ENCODE data around the gene ZMAT5.
A peak's percentile ranks its signal among the peaks of the same experiment; 100 is the strongest.

The ZMAT5 gene, protein sequence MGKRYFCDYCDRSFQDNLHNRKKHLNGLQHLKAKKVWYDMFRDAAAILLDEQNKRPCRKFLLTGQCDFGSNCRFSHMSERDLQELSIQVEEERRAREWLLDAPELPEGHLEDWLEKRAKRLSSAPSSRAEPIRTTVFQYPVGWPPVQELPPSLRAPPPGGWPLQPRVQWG

DNA sequence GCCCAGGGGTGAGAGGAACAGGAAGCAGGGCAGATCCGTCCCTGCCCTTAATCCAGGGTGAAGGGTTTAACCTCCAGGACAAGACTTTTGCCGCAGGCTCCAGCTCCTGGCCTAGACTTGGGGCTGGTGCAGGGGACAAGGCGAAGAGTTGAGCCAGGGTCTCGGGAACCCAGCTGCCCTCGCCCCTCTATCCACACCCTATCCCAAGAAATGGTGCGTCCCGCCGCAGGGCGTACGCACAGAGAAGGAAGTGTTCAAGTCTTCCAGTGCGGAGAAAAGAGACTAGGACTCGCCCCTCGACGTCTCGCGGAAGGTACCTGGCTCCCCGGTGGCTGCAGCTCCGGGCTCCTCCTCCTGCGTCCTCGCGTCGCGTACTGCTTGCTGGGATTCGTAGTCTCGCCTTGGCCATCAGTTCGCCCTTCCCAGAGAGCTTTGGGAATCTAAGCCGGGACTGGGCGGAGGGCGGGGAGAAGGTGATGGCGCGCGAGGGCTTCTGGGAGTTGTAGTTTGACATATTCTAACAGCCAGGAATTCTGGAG lies at the start of gene ZMAT5:
TSS of gene ZMAT5 (minus strand) at position 376 of the 539 bp plus-strand sequence. CDS start 18,463 bp downstream, outside the sequence.
- peak; percentile 99 for DNase-seq (ENCODE audit: low spot score)

DNA sequence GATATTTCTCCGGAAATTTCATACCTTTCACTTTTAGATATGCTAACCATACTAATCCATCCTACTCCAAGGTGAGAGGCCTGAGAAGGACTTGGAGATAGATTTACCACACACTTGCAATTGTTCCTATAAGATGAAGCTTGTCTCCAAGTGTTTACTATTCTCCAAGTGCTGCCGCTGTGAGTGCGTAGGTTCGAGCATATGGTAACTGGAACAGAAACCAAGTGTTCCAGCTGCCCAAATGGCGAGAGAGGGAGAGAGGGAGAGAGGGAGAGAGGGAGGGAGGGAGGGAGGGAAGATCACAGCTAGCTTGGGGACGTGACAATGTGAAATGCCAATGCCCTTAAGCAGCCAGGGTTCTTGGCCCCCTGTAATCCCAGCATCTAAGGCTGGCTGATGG lies 49.7 kb upstream of the ZMAT5 start:
- no peak for DNase-seq (ENCODE audit: low spot score)

DNA sequence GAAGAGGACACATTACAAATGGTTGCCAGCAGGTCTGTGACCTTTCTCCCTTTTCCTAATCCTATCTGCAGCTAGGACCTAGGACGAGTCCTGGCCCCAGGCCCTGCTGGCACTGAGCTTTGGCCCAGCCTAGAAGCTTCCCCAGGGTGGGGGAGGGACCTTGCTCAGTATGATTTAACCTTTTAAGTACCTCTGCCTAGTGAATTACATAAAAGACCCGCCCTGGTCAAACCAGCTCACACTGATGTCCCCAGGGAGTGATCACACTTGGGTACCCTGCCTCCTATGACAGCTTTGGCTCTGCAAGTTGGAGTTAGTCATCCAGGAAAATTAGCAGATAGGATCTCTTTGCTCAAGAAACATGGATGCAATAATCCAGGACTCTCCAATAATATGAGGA lies 49.3 kb upstream of the ZMAT5 start:
- no peak for DNase-seq (ENCODE audit: low spot score)

DNA sequence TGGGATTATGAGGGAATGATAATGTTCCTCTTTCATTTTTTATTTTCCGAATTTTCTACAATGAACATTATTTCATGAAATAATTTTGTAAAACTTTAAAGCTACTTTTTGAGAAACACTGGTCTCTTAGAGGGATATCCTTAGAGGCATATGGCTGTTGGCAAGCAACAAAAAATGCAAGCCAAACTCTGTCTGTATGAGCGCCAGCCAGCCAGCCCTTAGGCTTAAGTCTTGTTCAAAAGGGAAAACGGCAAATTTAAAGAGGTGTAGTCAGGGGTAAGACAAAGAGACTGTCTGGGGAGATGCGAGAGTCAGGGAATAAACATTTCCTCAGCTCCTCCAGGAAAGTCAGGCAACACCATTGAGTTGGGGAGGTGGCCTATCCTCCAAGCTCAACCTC lies 48.8 kb upstream of the ZMAT5 start:
- DNase-seq (ENCODE audit: low spot score) = no peak

DNA sequence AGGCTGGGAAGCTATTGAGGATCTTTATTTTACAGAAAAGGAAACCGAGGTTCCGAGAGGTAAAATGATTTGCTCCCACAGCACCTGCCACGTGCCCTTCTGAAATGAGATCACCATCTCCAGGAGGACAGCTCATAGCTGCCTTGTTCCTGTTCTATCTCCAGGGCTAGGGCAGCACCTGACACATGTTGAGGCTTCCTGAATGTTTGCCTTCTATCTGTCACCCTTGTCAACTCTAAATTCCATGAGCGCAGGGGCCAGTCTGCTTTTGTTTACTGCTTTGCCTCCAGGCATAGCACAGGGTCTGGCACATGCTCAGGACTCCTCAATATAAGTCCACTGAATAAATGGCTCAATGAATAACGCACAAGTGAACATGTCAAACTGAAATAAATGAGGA lies 47.2 kb upstream of the ZMAT5 start:
- no peak for DNase-seq (ENCODE audit: low spot score)

DNA sequence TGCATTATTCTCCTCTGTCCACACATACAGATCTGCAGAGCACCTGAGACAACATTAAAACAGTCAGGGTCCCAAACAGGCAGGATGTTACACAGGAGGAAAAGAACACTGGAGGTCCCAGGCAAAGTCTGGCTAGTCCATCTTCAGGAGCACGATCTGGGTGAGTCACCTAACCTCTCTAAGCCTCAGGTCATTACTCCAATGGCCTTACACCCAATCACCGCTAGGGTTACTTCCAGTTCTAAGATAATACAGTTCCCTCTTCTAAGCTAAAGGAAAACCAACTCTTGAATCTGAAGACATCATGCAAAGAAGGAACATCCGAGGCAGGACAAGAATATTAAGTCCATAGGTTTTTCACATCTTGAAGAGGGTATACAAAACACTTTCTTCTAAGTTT lies 46.8 kb upstream of the ZMAT5 start:
- DNase-seq (ENCODE audit: low spot score) = no peak

DNA sequence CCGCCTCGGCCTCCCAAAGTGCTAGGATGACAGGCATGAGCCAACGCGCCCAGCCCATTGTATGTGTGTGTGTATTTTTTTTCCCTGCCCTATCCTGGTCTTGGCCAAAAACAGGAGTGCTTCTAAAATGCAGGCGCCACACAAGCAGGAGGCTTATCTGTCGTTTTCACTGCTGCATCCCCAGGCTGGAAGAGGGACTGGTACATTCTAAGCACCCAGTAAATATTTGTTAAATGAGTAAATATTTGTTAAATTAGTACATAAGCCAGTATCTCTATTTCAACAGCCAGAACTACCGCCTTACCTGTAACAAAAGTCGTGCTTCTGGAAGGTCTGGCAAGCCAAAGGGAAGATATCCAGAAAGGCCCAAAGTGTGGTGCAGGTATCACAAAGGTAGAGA lies 46.3 kb upstream of the ZMAT5 start:
- DNase-seq (ENCODE audit: low spot score) = no peak

DNA sequence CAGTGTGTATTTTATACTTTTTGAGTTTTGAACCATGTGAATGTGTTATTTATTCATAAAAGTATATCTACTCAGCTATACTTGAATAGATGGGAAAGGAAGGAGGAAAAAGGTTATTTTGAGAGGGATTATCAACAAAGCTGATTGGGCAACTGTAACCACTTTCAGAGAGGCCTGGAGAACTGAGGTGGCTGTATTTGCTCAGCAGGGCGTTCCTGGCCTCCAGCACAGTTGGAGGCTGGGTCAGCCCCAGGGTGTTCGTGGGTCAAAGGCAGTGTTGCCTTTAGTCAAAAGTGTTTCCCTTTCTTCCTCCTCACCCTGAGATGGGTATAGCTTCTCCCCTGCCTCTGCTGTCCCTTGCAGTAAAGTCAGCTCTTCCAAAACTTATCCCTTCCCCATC lies 44.6 kb upstream of the ZMAT5 start:
- DNase-seq (ENCODE audit: low spot score) = no peak

DNA sequence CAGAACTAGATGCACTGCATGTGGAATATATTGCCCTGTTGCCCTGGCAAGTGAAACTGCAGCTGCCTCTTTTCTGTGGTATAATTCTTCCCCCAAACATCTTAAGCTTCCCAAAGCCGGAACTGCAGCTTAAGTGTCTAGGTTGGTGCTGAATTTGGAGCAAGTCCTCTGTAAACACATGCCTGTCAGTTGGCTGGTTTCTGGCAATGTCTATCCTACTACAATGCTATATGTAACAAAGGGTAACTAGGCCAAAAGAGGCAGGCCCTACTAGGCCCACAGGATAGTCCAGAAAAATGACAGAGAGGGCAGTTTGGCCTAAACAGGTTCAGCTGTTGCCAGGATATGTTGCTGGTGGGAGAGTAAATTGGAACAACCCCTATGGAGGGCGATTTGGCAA lies 43.4 kb upstream of the ZMAT5 start:
- DNase-seq (ENCODE audit: low spot score) = no peak

DNA sequence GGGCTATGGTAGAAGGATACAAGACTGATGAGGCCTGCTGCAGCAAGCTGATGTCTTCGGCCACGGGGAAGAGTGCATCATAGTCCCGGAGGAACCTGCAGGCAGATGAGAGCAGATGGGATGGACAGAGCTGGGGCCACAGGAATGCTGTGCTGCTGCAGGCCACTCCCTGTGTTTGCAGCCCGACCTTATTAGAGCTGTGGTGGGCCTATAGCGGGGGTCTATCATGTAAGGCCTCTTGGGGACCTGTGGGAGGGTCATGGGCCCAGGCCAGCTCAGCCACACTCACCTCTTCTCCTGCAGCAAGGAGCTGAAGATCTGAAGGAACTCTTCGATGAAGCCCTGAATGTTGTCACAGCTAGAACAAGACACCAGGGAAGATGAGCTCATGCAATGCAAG lies 39.4 kb upstream of the ZMAT5 start:
- no peak for DNase-seq (ENCODE audit: low spot score)

DNA sequence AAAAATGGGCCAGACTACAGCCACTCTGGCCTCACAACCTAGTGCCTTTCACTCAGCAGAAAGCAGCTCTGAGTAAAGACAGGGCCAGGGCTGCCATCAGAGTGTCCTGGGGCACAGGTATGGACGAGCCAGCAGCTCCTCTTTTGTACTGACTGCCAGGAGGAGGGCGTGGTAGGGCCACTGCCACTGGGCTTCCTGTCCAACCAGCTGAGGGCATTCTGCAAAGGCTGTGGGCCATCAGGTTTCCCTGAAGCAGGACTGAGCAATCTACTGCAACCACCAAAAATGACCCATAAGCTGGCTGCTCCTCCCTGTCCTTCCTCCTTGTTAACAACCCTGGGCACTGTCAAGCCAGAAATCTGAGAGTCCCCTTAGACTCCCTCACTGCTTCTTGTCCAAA lies 38.2 kb upstream of the ZMAT5 start:
- no peak for DNase-seq (ENCODE audit: low spot score)

DNA sequence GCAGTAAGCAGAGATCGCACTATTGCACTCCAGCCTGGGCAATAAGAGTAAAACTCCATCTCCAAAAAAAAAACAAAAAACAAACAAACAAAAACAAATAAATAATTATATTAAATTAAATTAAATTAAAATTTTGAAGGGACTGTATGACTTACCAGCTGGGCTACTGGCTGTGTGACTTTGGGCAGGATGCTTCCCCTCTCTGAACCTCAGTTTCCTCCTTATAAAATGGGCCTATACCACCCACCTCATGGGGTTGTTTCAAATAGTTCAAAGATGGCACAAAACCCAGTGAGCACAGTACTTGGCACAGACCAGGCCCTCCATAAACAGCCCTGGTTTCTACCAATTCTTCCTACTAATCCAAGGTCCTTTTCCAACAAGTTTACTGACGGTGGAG lies 36.4 kb upstream of the ZMAT5 start:
- DNase-seq (ENCODE audit: low spot score) = no peak

DNA sequence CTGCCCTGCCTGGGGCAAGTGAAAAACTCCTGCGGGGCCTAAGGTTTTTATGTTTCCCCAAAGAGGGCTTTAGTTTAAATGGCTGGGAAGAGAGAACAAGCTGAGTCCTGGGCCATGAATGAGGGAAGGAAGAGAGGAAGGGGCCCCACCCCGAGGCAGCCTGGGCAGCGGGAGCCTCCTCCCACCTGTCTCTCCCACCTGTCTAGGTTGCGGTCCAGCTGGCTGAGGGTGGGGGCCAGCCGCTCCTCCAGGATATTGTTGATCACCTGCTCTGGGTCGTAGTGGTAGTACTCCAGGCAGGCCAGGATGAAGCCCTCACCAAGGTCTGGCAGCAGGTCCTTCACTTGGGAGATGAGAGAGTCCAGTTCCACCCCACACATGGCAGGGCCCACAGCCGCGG lies 35.0 kb upstream of the ZMAT5 start:
- no peak for DNase-seq (ENCODE audit: low spot score)

DNA sequence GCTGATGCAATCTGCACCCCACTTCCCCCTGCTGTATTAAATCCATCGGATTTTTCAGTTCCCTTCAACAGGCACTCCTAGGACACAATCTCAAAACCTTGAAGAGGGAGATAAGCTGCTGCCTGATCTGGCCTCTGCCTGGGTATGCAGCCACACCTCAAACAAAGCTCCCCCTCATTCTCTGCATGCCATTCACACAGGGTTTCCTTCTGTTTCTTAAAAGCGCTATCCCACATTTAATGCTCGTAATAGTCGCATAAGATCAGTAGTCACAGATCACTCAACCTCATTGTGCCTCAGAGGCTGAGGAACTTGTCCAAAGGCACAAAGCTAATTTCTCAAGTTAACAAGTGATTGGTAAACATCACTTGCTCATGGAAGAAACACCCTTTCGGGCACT lies 34.3 kb upstream of the ZMAT5 start:
- no peak for DNase-seq (ENCODE audit: low spot score)

DNA sequence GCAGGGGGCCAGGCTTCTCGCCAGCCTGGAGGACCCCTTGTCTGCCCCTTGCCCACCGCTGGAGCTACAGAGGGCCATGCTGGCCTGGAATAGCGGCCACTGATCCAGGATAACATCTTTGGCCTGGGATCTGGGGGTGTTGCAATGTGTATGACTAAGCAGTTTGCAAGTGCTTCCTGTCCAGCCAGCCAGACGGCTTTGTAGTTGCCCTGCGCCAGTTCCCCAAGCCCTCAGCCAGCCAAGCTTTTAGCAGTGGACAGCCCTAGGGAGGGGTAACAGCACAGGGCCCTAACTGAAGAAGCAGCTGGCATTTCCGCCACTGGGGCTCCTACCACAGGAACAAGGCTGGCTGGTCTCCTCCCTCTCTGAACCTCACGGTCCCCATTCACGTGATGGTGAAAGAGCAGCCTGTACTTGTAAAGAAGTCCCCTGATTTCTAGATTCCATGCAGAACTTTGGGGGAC lies 32.4 kb upstream of the ZMAT5 start:
- DNase-seq (ENCODE audit: low spot score) = peak; percentile 96

DNA sequence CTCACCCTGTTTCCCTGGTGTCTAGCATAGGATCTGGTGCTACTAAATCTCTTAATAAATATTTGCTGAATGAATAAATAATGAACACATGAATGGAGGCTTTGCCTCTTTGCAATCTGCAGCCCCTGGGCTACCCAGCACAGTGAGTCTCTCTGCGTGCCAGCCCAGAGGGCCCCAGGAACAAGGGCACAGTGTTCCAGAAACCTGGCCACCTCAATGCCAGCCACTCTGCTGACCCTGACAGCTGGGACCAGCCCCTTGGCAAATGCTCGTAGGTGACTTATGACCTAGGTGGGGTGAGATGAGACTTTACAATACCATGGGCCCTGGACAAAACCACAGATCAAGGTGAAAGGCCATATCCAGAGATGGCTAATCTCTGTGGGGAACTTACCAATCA lies 32.0 kb upstream of the ZMAT5 start:
- DNase-seq (ENCODE audit: low spot score) = no peak

DNA sequence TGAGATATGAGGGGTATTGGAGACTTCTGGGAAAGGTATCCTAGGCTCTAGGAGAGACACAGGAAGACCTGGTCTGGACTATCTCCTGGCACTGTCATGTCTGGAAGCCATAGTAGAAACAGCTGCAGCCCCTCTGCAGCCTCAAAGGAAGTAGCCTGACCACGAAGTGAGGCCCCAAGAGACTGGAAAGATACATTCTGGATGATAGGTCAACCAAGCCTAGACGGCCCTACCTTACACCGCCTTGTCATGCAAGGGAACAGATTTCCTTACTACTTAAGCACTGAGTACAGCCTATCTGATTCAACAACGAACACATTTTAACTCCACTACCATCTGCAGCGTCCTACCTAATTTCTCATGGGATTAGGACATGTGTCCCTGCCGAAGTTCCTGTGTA lies 31.5 kb upstream of the ZMAT5 start:
- DNase-seq (ENCODE audit: low spot score) = no peak

DNA sequence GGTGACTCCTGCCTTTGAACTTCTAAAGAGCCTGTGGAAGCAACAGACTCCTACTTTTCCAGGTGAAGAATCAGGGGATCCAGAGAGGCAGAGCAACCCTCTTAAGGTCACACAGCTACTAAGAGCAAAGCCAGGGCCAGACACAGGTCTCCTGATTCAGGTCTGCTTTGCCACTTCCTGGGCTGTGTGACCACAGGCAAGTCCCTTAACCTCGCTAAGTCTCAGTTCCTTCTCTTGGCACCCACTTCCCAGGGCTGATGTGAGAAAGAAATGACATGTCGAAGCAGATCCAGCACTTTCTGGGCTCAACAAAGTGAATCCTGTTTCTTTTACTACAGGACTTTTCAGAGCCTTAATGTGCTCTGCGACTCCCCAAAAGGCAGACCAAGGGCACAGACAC lies 30.5 kb upstream of the ZMAT5 start:
- no peak for DNase-seq (ENCODE audit: low spot score)

DNA sequence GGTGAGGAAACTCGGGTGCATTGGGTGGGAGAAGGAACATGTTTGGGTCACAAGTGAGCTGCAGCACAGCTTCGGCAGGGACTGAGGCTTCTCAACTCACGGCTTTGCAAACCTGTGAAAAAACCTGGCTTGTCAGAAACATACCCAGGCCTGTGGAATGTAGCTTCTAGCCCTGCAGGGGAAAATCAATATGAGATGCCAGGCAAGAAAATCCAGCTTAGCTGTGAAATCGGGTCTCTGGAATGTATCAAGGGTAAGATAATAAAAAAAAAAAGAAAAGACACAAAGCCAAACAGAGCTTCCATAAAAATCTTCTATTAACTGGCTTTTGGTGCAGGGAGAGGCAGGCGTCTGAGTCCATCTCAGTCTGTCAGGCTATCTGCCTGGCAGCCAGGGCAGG lies 28.9 kb upstream of the ZMAT5 start:
- no peak for DNase-seq (ENCODE audit: low spot score)

DNA sequence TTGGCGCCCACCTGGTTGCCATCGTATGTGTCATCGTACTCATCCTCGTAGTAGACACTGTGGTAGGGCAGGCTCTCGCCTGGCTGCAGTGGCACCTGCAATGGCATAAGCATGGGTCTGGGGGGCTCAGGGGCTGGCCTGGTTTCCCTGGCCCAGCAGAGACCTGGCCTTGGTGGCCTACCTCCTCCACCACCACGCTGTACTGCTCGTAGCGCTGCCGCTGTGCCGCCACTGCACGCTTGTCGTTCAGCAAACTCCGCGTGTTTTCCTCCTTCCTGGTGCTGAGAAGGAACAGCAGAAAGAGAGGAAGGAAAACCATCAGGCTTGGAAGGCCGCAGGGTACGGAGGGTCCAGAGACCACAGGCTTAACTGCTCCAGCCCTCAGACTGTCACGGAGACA lies 26.6 kb upstream of the ZMAT5 start:
- no peak for DNase-seq (ENCODE audit: low spot score)

DNA sequence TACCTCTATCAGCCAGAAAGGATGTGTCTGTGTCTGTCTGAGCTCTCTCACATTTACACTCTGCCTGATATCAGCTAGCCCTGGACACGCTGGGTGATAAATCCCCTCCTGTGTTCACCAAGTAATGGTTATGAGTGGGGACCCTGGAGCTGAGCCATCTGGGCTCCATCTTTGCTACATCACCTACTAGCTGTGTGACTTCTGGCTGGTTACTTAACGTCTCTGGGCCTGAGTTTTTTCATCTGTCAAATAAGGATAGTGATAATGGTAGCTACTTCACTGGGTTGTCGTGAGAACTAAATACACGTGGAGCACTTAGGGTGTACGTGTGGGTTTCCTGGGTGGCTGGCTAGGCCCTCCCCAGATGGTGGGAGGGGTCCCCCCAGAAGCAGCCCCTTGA lies 23.3 kb upstream of the ZMAT5 start:
- no peak for DNase-seq (ENCODE audit: low spot score)

DNA sequence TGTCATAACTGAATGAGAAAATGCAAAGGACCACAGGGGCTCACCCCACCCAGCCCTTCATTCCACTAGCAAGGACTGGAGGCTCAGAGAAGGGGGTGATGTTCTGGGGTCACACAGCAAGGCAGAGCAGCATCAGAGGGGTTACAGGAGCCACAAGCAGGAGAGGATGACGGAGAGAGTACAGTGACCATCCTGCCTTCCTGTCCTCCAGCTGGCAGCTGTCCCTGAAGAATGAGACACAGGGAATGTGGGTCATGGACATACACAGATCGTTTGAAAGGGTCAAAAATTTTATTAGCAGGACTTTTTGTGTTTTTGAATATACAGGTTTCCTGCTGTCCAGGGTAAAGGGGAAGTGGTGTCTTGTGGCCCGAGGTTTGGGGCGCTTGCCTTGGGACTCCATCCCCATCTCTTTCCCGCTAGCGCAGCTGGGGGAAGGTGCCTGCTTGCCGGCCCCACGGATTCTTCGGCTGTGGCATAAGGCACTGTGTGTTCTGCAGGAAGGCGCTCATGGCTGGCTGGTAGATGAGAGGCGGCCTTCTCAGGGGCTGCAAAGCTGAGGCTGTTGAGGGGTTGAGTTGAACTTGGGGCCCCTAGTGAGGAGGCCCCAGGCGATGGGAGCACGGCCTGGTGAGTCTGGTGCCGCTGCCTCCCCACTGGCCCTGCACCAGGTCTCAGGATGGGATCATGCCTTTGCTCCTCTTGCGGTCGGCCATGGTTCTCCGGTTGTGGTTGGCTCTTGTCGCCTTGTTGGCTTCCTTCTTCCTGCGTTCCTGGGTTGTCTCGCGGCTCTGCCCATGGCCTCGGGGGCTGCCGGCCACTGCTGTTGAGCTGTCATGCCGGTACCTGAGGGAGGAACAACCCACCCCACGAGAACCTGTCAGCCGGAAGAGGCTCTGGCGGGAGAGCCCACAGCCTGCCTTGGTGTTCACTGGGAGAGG lies 21.8 kb upstream of the ZMAT5 start:
- DNase-seq (ENCODE audit: low spot score) = no peak

DNA sequence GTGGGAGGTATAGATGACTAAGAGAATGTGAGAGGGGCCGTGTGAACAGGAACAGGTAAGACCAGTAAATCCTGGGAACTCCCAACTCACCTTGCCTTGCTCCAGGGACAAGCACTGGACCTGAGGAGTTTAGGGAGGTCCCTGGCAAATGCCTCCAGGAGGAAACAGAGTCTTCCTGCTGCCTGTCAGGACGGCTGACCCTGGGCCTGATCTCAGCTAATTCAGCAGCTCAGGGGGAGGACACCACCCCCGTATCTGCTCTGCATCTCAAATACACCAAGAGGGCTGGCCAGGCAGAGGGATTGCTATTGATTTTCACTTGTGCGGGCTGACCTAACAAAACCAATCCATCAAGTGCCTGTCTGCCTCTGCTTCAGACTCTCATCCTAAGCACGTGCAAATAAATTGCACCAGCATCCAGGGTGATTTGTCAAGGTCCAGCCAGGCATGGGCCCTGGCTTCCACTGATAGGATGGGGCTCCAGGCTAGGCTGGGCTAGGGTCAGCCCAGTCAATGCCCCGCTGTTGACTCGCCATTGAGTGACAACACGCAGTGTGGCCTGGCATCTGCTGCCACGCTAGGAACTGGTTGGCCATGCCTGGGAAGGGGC lies 20.7 kb upstream of the ZMAT5 start:
- no peak for DNase-seq (ENCODE audit: low spot score)

All from GM03348 (cell line).